Measurements from ENCODE around the gene MAPKAP1. TPM values are rescaled to one million over a fixed set of nuclear protein-coding genes. Genes with fewer than 3 reads are reported as not detected.
A peak's percentile ranks its signal among the peaks of the same experiment; 100 is the strongest.

The MAPKAP1 gene
- total and polyA plus RNA-seq, 2 experiments from 2014 or later: 66.7 to 85.6 TPM

DNA sequence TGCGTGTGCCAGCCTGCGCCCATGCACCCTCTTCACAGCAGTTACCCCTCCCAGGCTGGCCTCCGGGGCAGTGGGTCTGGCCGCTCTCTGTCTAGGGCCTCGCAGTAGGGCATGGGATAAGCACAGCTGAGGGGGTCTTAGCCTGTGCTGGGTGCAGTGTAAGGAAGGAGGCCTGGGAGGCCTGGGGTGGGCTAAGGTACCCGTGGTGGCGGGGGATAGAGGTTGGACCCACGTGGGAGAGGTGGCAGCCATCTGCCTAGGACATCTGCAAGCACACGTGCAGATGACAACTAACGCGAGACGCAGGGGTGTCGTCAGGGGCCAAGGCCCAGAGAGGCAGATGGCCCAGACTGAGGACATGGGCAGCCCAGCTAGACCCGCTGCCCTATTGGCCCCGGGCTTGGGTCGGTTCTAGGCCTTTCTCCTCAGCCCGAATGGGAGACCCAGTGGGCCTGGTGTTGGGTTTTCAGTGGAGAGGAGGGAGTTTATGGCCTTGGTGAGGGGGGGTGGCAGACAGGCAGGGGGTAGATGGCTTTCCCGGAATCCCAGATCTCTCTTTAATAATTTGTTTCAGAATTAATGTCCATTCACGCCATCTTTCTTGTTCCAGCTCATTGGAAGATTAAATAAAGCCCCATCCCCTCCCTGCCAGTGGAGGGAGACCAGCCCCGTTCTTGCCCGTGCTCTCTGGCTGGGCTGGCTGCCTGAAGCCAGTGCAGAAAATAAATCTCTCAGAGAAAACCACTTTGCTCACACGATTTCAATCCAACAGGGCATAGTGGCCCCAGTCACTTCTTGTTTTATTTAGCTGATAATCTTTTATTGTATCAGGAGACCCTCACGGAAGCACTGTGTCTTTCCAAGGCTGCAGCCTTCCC, 291.2 kb downstream of the MAPKAP1 start:
- no peaks in the 10 kb centered on the region for H3K36me3 ChIP-seq
- H3K27me3 ChIP-seq: no peaks in the 10 kb centered on the region
- no peaks in the 10 kb centered on the region for H3K4me1 ChIP-seq (ENCODE audit: low read depth)
- TF ChIP-seq, protein P1, sequence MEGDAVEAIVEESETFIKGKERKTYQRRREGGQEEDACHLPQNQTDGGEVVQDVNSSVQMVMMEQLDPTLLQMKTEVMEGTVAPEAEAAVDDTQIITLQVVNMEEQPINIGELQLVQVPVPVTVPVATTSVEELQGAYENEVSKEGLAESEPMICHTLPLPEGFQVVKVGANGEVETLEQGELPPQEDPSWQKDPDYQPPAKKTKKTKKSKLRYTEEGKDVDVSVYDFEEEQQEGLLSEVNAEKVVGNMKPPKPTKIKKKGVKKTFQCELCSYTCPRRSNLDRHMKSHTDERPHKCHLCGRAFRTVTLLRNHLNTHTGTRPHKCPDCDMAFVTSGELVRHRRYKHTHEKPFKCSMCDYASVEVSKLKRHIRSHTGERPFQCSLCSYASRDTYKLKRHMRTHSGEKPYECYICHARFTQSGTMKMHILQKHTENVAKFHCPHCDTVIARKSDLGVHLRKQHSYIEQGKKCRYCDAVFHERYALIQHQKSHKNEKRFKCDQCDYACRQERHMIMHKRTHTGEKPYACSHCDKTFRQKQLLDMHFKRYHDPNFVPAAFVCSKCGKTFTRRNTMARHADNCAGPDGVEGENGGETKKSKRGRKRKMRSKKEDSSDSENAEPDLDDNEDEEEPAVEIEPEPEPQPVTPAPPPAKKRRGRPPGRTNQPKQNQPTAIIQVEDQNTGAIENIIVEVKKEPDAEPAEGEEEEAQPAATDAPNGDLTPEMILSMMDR (IDR thresholded peaks at IDR 0.05; ENCODE audit: low read depth, low read length): no peak
- no peak for DNase-seq (ENCODE audit: low read depth in 1 of 2, low spot score in 1 of 2)
- peak overlapping the region; percentile 69 for H3K27ac ChIP-seq
- no peaks in the 10 kb centered on the region for H3K9me3 ChIP-seq (ENCODE audit: low read depth)
- H3K4me3 ChIP-seq: no peak overlapping the region

DNA sequence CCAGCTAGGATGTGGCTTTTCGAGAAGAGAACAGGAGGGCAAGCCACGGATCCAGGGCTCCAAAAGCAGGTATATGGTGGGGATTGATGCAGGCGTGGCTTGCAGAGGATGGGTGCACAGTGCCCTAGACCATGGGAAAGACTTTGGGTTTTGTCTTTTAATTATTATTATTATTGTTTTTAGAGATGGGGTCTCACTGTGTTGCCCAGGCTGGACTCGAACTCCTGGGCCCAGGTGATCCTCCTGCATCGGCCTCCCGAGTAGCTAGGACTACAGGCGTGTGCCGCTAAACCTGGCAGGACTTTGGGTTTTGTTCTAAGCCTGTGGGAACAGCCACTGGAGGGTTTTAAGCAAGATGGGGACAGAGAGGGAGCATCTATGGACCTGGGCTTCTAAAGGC, 293.4 kb downstream of the MAPKAP1 start:
- Histone ChIP-seq H3K27me3 (no peaks in the 10 kb centered on the region), H3K36me3 (no peaks in the 10 kb centered on the region), H3K4me3 (no peak overlapping the region), H3K4me1 (ENCODE audit: low read depth) (peaks cover 2% of the 10 kb centered on the region), H3K27ac (no peak overlapping the region), H3K9me3 (ENCODE audit: low read depth) (no peaks in the 10 kb centered on the region)
- DNase-seq (ENCODE audit: low read depth in 1 of 2, low spot score in 1 of 2): no peak
- TF ChIP-seq, protein P1 (IDR thresholded peaks at IDR 0.05; ENCODE audit: low read depth, low read length): no peak

DNA sequence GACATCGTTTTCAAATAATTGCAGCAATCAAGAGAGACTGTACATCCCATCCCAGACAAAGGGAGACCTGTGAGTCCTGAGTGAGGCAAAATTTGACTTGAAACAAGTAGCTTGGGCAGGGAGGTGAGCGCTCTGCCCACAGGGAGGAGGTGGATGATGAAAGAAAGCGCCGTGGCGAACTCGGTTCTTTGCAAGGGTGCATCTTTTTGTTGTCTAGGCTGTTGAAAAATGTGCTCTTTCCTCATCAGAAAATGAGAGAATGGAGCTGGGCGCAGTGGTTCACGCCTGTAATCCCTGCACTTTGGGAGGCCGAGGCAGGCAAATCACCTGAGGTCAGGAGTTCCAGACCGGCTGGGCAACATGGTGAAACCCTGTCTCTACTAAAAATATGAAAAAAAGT, 294.8 kb downstream of the MAPKAP1 start:
- Histone ChIP-seq H3K9me3 (ENCODE audit: low read depth) (no peaks in the 10 kb centered on the region), H3K27ac (no peak overlapping the region), H3K4me1 (ENCODE audit: low read depth) (peaks cover 5% of the 10 kb centered on the region), H3K4me3 (no peak overlapping the region), H3K27me3 (no peaks in the 10 kb centered on the region), H3K36me3 (no peaks in the 10 kb centered on the region)
- TF ChIP-seq, protein P1 (IDR thresholded peaks at IDR 0.05; ENCODE audit: low read depth, low read length): no peak
- DNase-seq (ENCODE audit: low read depth in 1 of 2, low spot score in 1 of 2): no peak

DNA sequence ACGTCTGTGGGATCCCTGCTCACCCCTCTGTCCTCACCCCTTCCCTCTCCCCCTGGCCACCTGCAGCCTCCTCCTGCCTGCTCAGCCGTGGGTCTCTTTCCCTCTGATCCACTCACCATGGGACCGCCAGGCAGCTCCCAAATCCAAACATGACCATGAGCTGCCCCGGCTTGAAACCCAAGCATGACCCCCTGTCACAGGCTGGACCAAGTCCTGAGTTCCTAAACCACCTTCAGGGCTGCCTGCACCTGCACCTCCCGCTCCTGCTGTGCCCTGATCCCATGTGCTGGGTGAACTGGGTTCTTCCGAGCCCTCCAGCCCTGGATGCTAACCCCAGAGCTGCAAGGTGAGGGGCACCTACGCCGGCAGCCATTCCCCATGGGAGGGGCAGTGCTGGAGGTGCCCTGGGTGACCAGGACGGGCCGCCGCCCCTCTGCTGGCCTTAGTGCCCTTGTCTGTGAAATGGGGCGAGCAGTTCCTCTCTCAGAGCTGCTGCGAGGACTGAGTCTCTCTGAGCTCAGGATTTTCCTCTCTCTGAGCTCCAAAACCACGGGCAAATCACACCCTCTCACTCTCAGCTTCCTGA, 295.7 kb downstream of the MAPKAP1 start:
- no peak overlapping the region for H3K4me3 ChIP-seq
- DNase-seq (ENCODE audit: low read depth in 1 of 2, low spot score in 1 of 2): no peak
- no peaks in the 10 kb centered on the region for H3K27me3 ChIP-seq
- no peak overlapping the region for H3K27ac ChIP-seq
- no peaks in the 10 kb centered on the region for H3K9me3 ChIP-seq (ENCODE audit: low read depth)
- H3K4me1 ChIP-seq (ENCODE audit: low read depth): peaks cover 5% of the 10 kb centered on the region
- no peaks in the 10 kb centered on the region for H3K36me3 ChIP-seq
- TF ChIP-seq, protein P1 (IDR thresholded peaks at IDR 0.05; ENCODE audit: low read depth, low read length): no peak

DNA sequence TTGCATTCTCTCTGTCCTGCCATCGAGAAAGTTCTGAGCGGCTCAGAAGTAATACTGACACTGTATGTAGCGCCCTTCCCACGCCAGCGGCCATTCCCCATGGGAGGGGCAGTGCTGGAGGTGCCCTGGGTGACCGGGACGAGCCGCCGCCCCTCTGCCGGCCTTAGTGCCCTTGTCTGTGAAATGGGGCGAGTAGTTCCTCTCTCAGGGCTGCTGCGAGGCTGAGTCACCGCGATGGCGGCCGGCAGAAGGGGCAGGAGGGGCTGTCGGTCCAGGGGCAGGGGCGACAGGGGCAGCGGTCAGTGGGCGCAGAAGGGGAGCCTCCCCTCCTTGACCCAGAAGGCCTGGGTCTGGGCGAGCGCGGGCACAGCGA, 296.5 kb downstream of the MAPKAP1 start:
- no peaks in the 10 kb centered on the region for H3K36me3 ChIP-seq
- TF ChIP-seq, protein P1 (IDR thresholded peaks at IDR 0.05; ENCODE audit: low read depth, low read length): no peak
- no peaks in the 10 kb centered on the region for H3K27me3 ChIP-seq
- no peaks in the 10 kb centered on the region for H3K9me3 ChIP-seq (ENCODE audit: low read depth)
- H3K27ac ChIP-seq: no peak overlapping the region
- DNase-seq (ENCODE audit: low read depth in 1 of 2, low spot score in 1 of 2): no peak
- peaks cover 5% of the 10 kb centered on the region for H3K4me1 ChIP-seq (ENCODE audit: low read depth)
- H3K4me3 ChIP-seq: no peak overlapping the region

Measured in cardiac muscle cell (in vitro differentiated cells and primary cell).